ENCODE data around the gene ABCB6.
"Not testable (repeated sequence)": the region's sequence is repeated elsewhere in the genome, so short reads cannot be mapped to it uniquely, and the experiment has no call there.

The ABCB6 gene

GRCh38 chr2:219206328-219207133 lies 12.2 kb downstream of the ABCB6 start, which contains the start of gene ZFAND2B:
TSS of gene ZFAND2B (plus strand) at chr2:219206782. CDS start at chr2:219206988, 206 bp downstream.
- peak within 1 kb of the TSS; percentile 81 for H3K27ac ChIP-seq (ENCODE audit: low read length)
- H4K20me1 ChIP-seq (ENCODE audit: insufficient read depth, low read length): peaks cover 10% of the 10 kb centered on the region
- ATAC-seq (ENCODE audit: insufficient read depth, low read depth): peak; percentile 94
- H3K4me2 ChIP-seq (ENCODE audit: insufficient read depth, low read length): peak within 1 kb of the TSS; percentile 75
- H3K4me1 ChIP-seq (ENCODE audit: insufficient read depth, low read length): peaks cover 25% of the 10 kb centered on the region
- H3K9me3 ChIP-seq (ENCODE audit: insufficient read depth, low read length, severe bottlenecking): no peaks in the 10 kb centered on the region
- TF ChIP-seq EZH2 (IDR thresholded peaks at IDR 0.05; ENCODE audit: borderline replicate concordance, low read depth, low read length, severe bottlenecking) (no peak), CTCF (IDR thresholded peaks at IDR 0.05; ENCODE audit: borderline replicate concordance, extremely low read depth, low read length, poor library complexity, severe bottlenecking) (no peak)
- peaks cover 6% of the 10 kb centered on the region; the same call in 1 of the 2 replicates for H3K79me2 ChIP-seq (ENCODE audit: insufficient read depth, low read length)
- H3K36me3 ChIP-seq (ENCODE audit: insufficient read depth, low read length): peaks cover 29% of the 10 kb centered on the region
- H3K9ac ChIP-seq (ENCODE audit: low read depth, low read length): peak within 1 kb of the TSS; percentile 57
- no peaks in the 10 kb centered on the region for H3K27me3 ChIP-seq (ENCODE audit: insufficient read depth, low read length, poor library complexity)
- peak; percentile 93 for DNase-seq
- H3K4me3 ChIP-seq (ENCODE audit: low read depth in 1 of 2, low read length in 2 of 2): peak within 1 kb of the TSS; percentile 19 to 70; a peak in 3 of 4 replicates
- peak within 1 kb of the TSS; percentile 73 for H2AFZ ChIP-seq (ENCODE audit: low read depth, low read length)

GRCh38 chr2:219205981-219206327 lies 12.8 kb downstream of the ABCB6 start:
- DNase-seq (no peak), ATAC-seq (ENCODE audit: insufficient read depth, low read depth) (no peak)
- Histone ChIP-seq H3K27me3 (ENCODE audit: insufficient read depth, low read length, poor library complexity) (no peaks in the 10 kb centered on the region), H3K9me3 (ENCODE audit: insufficient read depth, low read length, severe bottlenecking) (no peaks in the 10 kb centered on the region), H2AFZ (ENCODE audit: low read depth, low read length) (peak overlapping the region; percentile 73), H3K79me2 (ENCODE audit: insufficient read depth, low read length) (peaks cover 6% of the 10 kb centered on the region; the same call in 1 of the 2 replicates), H4K20me1 (ENCODE audit: insufficient read depth, low read length) (peaks cover 10% of the 10 kb centered on the region), H3K9ac (ENCODE audit: low read depth, low read length) (peak overlapping the region; percentile 57), H3K4me1 (ENCODE audit: insufficient read depth, low read length) (peaks cover 25% of the 10 kb centered on the region), H3K36me3 (ENCODE audit: insufficient read depth, low read length) (peaks cover 28% of the 10 kb centered on the region), H3K4me3 (ENCODE audit: low read depth in 1 of 2, low read length in 2 of 2) (peak overlapping the region; percentile 19 to 70; a peak in 3 of 4 replicates), H3K27ac (ENCODE audit: low read length) (peak overlapping the region; percentile 77), H3K4me2 (ENCODE audit: insufficient read depth, low read length) (peak overlapping the region; percentile 75)
- TF ChIP-seq CTCF (IDR thresholded peaks at IDR 0.05; ENCODE audit: borderline replicate concordance, extremely low read depth, low read length, poor library complexity, severe bottlenecking): no peak
- no peak for TF ChIP-seq EZH2 (IDR thresholded peaks at IDR 0.05; ENCODE audit: borderline replicate concordance, low read depth, low read length, severe bottlenecking)

GRCh38 chr2:219205165-219205538 lies 13.6 kb downstream of the ABCB6 start:
- H2AFZ ChIP-seq (ENCODE audit: low read depth, low read length): no peak overlapping the region
- no peak for ATAC-seq (ENCODE audit: insufficient read depth, low read depth)
- H3K9ac ChIP-seq (ENCODE audit: low read depth, low read length): no peak overlapping the region
- no peak for TF ChIP-seq EZH2 (IDR thresholded peaks at IDR 0.05; ENCODE audit: borderline replicate concordance, low read depth, low read length, severe bottlenecking)
- peaks cover 10% of the 10 kb centered on the region for H4K20me1 ChIP-seq (ENCODE audit: insufficient read depth, low read length)
- no peak for DNase-seq
- peaks cover 6% of the 10 kb centered on the region; the same call in 1 of the 2 replicates for H3K79me2 ChIP-seq (ENCODE audit: insufficient read depth, low read length)
- no peak overlapping the region for H3K27ac ChIP-seq (ENCODE audit: low read length)
- peaks cover 25% of the 10 kb centered on the region for H3K4me1 ChIP-seq (ENCODE audit: insufficient read depth, low read length)
- H3K36me3 ChIP-seq (ENCODE audit: insufficient read depth, low read length): peaks cover 20% of the 10 kb centered on the region
- no peaks in the 10 kb centered on the region for H3K9me3 ChIP-seq (ENCODE audit: insufficient read depth, low read length, severe bottlenecking)
- no peaks in the 10 kb centered on the region for H3K27me3 ChIP-seq (ENCODE audit: insufficient read depth, low read length, poor library complexity)
- H3K4me3 ChIP-seq (ENCODE audit: low read depth in 1 of 2, low read length in 2 of 2): no peak overlapping the region
- no peak overlapping the region for H3K4me2 ChIP-seq (ENCODE audit: insufficient read depth, low read length)

- H3K9ac ChIP-seq (ENCODE audit: low read depth, low read length): no peak overlapping the region
- H3K4me1 ChIP-seq (ENCODE audit: insufficient read depth, low read length): peaks cover 25% of the 10 kb centered on the region
- peaks cover 6% of the 10 kb centered on the region; the same call in 1 of the 2 replicates for H3K79me2 ChIP-seq (ENCODE audit: insufficient read depth, low read length)
- ATAC-seq (ENCODE audit: insufficient read depth, low read depth): no peak
- H3K4me3 ChIP-seq (ENCODE audit: low read depth in 1 of 2, low read length in 2 of 2): no peak overlapping the region
- peaks cover 15% of the 10 kb centered on the region for H3K36me3 ChIP-seq (ENCODE audit: insufficient read depth, low read length)
- H4K20me1 ChIP-seq (ENCODE audit: insufficient read depth, low read length): peaks cover 10% of the 10 kb centered on the region
- H3K4me2 ChIP-seq (ENCODE audit: insufficient read depth, low read length): no peak overlapping the region
- DNase-seq: no peak
- TF ChIP-seq CTCF (IDR thresholded peaks at IDR 0.05; ENCODE audit: borderline replicate concordance, extremely low read depth, low read length, poor library complexity, severe bottlenecking) (no peak), EZH2 (IDR thresholded peaks at IDR 0.05; ENCODE audit: borderline replicate concordance, low read depth, low read length, severe bottlenecking) (no peak)
- no peaks in the 10 kb centered on the region for H3K9me3 ChIP-seq (ENCODE audit: insufficient read depth, low read length, severe bottlenecking)
- no peaks in the 10 kb centered on the region for H3K27me3 ChIP-seq (ENCODE audit: insufficient read depth, low read length, poor library complexity)
- H3K27ac ChIP-seq (ENCODE audit: low read length): no peak overlapping the region
- no peak overlapping the region for H2AFZ ChIP-seq (ENCODE audit: low read depth, low read length)
These were observed 14.2 kb downstream of the ABCB6 start for GRCh38 chr2:219204425-219205164.

- not testable (repeated sequence) for H3K36me3 ChIP-seq (ENCODE audit: insufficient read depth, low read length); H3K79me2 ChIP-seq (ENCODE audit: insufficient read depth, low read length); H3K4me3 ChIP-seq (ENCODE audit: low read depth in 1 of 2, low read length in 2 of 2); H3K4me1 ChIP-seq (ENCODE audit: insufficient read depth, low read length); DNase-seq; H3K9ac ChIP-seq (ENCODE audit: low read depth, low read length); H3K27ac ChIP-seq (ENCODE audit: low read length); H3K27me3 ChIP-seq (ENCODE audit: insufficient read depth, low read length, poor library complexity); H2AFZ ChIP-seq (ENCODE audit: low read depth, low read length); H3K4me2 ChIP-seq (ENCODE audit: insufficient read depth, low read length); ATAC-seq (ENCODE audit: insufficient read depth, low read depth); H3K9me3 ChIP-seq (ENCODE audit: insufficient read depth, low read length, severe bottlenecking); H4K20me1 ChIP-seq (ENCODE audit: insufficient read depth, low read length)
These were observed 17.4 kb downstream of the ABCB6 start for GRCh38 chr2:219201331-219201730.

Data from DND-41 (cell line).